Measurements from ENCODE around the gene ZNF98.

- no peak for TF ChIP-seq POLR2A (IDR thresholded peaks at IDR 0.05)
- TF ChIP-seq, protein P1, sequence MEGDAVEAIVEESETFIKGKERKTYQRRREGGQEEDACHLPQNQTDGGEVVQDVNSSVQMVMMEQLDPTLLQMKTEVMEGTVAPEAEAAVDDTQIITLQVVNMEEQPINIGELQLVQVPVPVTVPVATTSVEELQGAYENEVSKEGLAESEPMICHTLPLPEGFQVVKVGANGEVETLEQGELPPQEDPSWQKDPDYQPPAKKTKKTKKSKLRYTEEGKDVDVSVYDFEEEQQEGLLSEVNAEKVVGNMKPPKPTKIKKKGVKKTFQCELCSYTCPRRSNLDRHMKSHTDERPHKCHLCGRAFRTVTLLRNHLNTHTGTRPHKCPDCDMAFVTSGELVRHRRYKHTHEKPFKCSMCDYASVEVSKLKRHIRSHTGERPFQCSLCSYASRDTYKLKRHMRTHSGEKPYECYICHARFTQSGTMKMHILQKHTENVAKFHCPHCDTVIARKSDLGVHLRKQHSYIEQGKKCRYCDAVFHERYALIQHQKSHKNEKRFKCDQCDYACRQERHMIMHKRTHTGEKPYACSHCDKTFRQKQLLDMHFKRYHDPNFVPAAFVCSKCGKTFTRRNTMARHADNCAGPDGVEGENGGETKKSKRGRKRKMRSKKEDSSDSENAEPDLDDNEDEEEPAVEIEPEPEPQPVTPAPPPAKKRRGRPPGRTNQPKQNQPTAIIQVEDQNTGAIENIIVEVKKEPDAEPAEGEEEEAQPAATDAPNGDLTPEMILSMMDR (IDR thresholded peaks at IDR 0.05): no peak
- no peak for TF ChIP-seq EP300 (IDR thresholded peaks at IDR 0.05; ENCODE audit: low read depth)
These were observed 24.5 kb upstream of the ZNF98 start for GRCh38 chr19:22446605-22447004.

Data from transverse colon (tissue), 3 donors.